Measurements from ENCODE around the gene ZNF536.

ZNF536 gene

GRCh38 chr19:30371960-30372824 is at the start of gene ZNF536:
TSS of gene ZNF536 (plus strand) at chr19:30372384. CDS start at chr19:30443563, 71,179 bp downstream.
- DNase-seq: no peak

- no peak for DNase-seq
These were observed 49.4 kb upstream of the ZNF536 start for GRCh38 chr19:30322641-30323320.

- no peak for DNase-seq
These were observed 48.3 kb upstream of the ZNF536 start for GRCh38 chr19:30323904-30324303.

- DNase-seq: no peak
These were observed 47.2 kb upstream of the ZNF536 start for GRCh38 chr19:30324982-30325381.

- no peak for DNase-seq
These were observed 46.4 kb upstream of the ZNF536 start for GRCh38 chr19:30325676-30326392.

GRCh38 chr19:30326393-30326710 is 45.8 kb upstream of the ZNF536 start:
- no peak for DNase-seq

GRCh38 chr19:30327331-30327730 is 44.9 kb upstream of the ZNF536 start:
- no peak for DNase-seq

GRCh38 chr19:30328096-30328495 is 44.1 kb upstream of the ZNF536 start:
- DNase-seq: no peak

- no peak for DNase-seq
These were observed 41.9 kb upstream of the ZNF536 start for GRCh38 chr19:30330266-30330665.

GRCh38 chr19:30332445-30333234 is 39.5 kb upstream of the ZNF536 start:
- DNase-seq: no peak

GRCh38 chr19:30333291-30334065 is 38.7 kb upstream of the ZNF536 start:
- no peak for DNase-seq

- DNase-seq: no peak
These were observed 37.3 kb upstream of the ZNF536 start for GRCh38 chr19:30334841-30335240.

GRCh38 chr19:30335306-30335886 is 36.8 kb upstream of the ZNF536 start:
- no peak for DNase-seq

GRCh38 chr19:30336290-30336689 is 35.9 kb upstream of the ZNF536 start:
- no peak for DNase-seq

GRCh38 chr19:30338041-30338456 is 34.1 kb upstream of the ZNF536 start:
- no peak for DNase-seq

- no peak for DNase-seq
These were observed 33.1 kb upstream of the ZNF536 start for GRCh38 chr19:30338878-30339623.

GRCh38 chr19:30339624-30340525 is 32.3 kb upstream of the ZNF536 start:
- DNase-seq: no peak

- no peak for DNase-seq
These were observed 31.2 kb upstream of the ZNF536 start for GRCh38 chr19:30340771-30341561.

GRCh38 chr19:30341611-30342201 is 30.5 kb upstream of the ZNF536 start:
- DNase-seq: no peak

Data from DMS53 (cell line).